ENCODE measurements around the gene ZSCAN22.
A peak's percentile ranks its signal among the peaks of the same experiment; 100 is the strongest.
"Not testable (repeated sequence)": the region's sequence is repeated elsewhere in the genome, so short reads cannot be mapped to it uniquely, and the experiment has no call there.

The ZSCAN22 gene

GRCh38 chr19:58326914-58327726 is at the start of gene ZSCAN22:
TSS of gene ZSCAN22 (plus strand) at chr19:58326994. CDS start at chr19:58334803, 7,809 bp downstream.
- DNase-seq: peak; percentile 94

GRCh38 chr19:58277197-58277596 is 49.6 kb upstream of the ZSCAN22 start:
- DNase-seq: no peak

- peak; percentile 76 for DNase-seq
These were observed 48.9 kb upstream of the ZSCAN22 start for GRCh38 chr19:58277748-58278540.

GRCh38 chr19:58278541-58279041 is 48.2 kb upstream of the ZSCAN22 start, which contains the start of gene ZNF8:
TSS of gene ZNF8 (plus strand) at chr19:58278955. CDS start at chr19:58279082, 127 bp downstream.
- DNase-seq: peak; percentile 100

GRCh38 chr19:58279042-58279924 is 47.5 kb upstream of the ZSCAN22 start:
- peak; percentile 53 for DNase-seq

GRCh38 chr19:58279925-58280316 is 46.9 kb upstream of the ZSCAN22 start:
- DNase-seq: no peak

- no peak for DNase-seq
These were observed 42.6 kb upstream of the ZSCAN22 start for GRCh38 chr19:58284199-58284598.

GRCh38 chr19:58291943-58292342 is 34.9 kb upstream of the ZSCAN22 start:
- no peak for DNase-seq

- no peak for DNase-seq
These were observed 31.9 kb upstream of the ZSCAN22 start for GRCh38 chr19:58294743-58295374.

GRCh38 chr19:58296104-58296503 is 30.7 kb upstream of the ZSCAN22 start:
- no peak for DNase-seq

GRCh38 chr19:58300620-58301019 is 26.2 kb upstream of the ZSCAN22 start:
- no peak for DNase-seq

GRCh38 chr19:58304255-58304654 is 22.5 kb upstream of the ZSCAN22 start:
- no peak for DNase-seq

- no peak for DNase-seq
These were observed 22.1 kb upstream of the ZSCAN22 start for GRCh38 chr19:58304748-58305064.

- DNase-seq: peak; percentile 100
These were observed 21.5 kb upstream of the ZSCAN22 start, which contains the start of gene ERVK3-1 for GRCh38 chr19:58305065-58305931. TSS of gene ERVK3-1 (plus strand) at chr19:58305377. CDS start at chr19:58312169, 6,792 bp downstream.

- DNase-seq: peak; percentile 55
These were observed 20.9 kb upstream of the ZSCAN22 start for GRCh38 chr19:58305932-58306323.

- no peak for DNase-seq
These were observed 19.1 kb upstream of the ZSCAN22 start for GRCh38 chr19:58307736-58308135.

- not testable (repeated sequence) for DNase-seq
These were observed 16.1 kb upstream of the ZSCAN22 start for GRCh38 chr19:58310685-58311084.

GRCh38 chr19:58311345-58311865 is 15.4 kb upstream of the ZSCAN22 start:
- DNase-seq: no peak

- no peak for DNase-seq
These were observed 11.2 kb upstream of the ZSCAN22 start for GRCh38 chr19:58315580-58315979.

- peak; percentile 34 for DNase-seq
These were observed 9.2 kb upstream of the ZSCAN22 start for GRCh38 chr19:58317476-58318072.
